Activated T-helper 1 cell treated with anti-CD3 and anti-CD28 coated beads, Interleukin-2, amount 50 U/mL, for 16 hours (primary cell): ENCODE measurements around the gene BTD.
"Not testable (repeated sequence)": the region's sequence is repeated elsewhere in the genome, so short reads cannot be mapped to it uniquely, and the experiment has no call there.

Experiments
- DNase-seq, 2 donors: peaks; one replicate each; pipeline ENCODE4 v3.0.0-alpha.2; 2020; ENCODE audit warnings: low read depth in 1 of 2, low spot score in 1 of 2

The BTD gene

GRCh38 chr3:15602146-15602536 lies 596 bp downstream of the BTD start:
- no peak for DNase-seq

GRCh38 chr3:15602816-15603215 lies 1.3 kb downstream of the BTD start:
- DNase-seq = not testable (repeated sequence)

DNA sequence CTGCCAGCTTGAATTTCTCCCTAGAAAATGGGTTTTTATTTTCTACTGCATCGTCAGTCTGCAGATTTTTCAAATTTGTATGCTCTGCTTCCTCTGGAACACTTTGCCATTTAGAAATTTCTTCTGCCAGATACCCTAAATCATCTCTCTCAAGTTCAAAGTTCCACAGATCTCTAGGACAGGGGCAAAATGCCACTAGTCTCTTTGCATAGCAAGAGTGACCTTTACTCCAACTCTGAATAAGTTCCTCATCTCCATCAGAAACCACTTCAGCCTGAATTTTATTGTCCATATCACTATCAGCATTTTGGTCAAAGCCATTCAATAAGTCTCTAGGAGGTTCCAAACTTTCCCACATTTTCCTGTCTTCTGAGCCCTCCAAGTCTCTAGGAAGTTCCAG lies 3.0 kb downstream of the BTD start:
- DNase-seq = not testable (repeated sequence)

GRCh38 chr3:15606434-15606891 lies 4.9 kb downstream of the BTD start:
- DNase-seq = no peak

- DNase-seq = no peak
These were observed 8.7 kb downstream of the BTD start for GRCh38 chr3:15610082-15610759.

DNA sequence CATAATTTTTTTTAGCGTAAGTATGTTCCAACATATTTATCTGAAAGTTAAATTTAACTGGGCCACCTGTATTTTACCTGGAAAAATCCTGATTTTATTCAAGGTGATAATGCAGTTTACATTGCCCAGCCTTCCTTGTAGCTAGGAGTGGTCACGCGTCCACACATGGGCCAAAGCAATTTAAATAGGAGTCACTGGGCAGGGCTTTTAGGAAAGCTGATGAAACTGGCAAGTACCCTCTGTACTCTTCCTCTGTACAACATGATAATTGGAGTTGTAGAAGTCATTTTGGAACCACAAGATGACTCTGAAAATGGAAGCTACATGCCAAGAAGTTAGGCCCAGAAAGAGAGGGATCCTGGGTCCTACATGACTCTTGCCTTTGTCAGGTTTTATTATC lies 9.5 kb downstream of the BTD start:
- DNase-seq = no peak

- no peak for DNase-seq
These were observed 10.5 kb downstream of the BTD start for GRCh38 chr3:15612001-15612400.

DNA sequence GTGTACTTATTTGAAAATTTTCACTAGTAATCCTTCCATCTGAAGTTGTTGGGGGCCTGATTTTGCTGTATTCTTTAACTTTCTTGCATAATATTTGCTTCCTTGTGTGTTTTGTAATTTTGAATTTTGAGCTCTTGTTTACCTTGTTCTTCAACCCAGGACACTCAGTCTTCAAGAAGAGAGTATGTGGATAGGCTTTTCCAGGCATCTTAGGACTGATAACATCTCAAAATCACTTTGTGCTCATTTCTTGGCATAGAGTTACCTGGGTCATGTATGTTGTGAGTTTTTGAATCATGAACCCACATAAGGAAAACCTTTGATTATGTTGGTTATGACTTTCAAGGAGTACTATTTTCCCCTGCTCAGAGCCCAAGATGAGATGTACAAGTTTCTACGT lies 13.4 kb downstream of the BTD start:
- no peak for DNase-seq

- no peak for DNase-seq
These were observed 14.5 kb downstream of the BTD start for GRCh38 chr3:15616053-15616452.

DNA sequence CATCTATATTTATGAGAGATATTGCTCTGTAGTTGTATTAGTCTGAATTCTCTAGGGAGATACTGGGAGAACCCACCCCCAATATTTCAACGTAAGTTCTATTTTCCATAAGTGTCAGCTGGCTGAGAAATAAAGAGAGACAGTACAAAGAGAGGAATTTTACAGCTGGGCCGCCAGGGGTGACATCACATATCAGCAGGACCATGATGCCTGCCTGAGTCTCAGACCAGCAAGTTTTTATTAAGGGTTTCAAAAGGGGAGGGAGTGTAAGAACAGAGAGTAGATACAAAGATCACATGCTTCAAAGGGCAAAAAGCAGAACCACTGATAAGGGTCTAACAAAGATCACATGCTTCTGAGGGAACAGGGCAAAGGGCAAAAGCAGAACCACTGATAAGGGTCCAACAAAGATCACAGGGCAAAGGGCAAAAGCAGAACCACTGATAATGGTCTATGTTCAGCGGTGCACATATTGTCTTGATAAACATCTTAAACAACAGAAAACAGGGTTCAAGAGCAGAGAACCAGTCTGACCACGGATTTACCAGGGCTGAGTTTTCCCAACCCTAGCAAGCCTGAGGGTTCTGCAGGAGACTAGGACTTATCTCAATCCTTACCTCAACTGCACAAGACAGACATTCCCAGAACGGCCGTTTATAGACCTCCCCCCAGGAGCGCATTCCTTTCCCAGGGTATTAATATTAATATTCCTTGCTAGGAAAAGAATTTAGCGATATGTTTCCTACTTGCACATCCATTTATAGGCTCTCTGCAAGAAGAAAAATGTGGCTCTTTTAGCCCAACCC lies 18.3 kb downstream of the BTD start:
- not testable (repeated sequence) for DNase-seq

- no peak for DNase-seq
These were observed 22.2 kb downstream of the BTD start for GRCh38 chr3:15623535-15624440.

DNA sequence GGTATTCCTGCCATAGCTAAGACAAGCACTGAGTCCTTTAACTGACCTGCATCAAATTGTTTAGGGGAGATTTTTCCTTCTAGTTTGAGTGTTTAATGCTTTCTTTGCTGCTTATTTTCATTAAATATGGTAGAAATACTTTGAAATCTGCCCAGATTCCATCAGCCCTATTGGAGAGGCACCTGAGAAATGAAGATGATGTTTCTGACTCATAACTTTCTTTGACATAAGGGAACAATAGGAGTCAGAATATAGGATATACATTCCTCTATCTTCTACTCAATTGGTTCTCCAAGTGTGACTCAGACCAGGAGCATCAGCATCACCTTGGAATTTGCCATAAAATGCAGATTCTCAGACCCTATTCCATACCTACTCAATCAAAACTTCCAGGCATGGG lies 27.4 kb downstream of the BTD start:
- DNase-seq = no peak

GRCh38 chr3:15629860-15630597 lies 28.5 kb downstream of the BTD start:
- peak in 1 of 2 donors; percentile 23 for DNase-seq

DNA sequence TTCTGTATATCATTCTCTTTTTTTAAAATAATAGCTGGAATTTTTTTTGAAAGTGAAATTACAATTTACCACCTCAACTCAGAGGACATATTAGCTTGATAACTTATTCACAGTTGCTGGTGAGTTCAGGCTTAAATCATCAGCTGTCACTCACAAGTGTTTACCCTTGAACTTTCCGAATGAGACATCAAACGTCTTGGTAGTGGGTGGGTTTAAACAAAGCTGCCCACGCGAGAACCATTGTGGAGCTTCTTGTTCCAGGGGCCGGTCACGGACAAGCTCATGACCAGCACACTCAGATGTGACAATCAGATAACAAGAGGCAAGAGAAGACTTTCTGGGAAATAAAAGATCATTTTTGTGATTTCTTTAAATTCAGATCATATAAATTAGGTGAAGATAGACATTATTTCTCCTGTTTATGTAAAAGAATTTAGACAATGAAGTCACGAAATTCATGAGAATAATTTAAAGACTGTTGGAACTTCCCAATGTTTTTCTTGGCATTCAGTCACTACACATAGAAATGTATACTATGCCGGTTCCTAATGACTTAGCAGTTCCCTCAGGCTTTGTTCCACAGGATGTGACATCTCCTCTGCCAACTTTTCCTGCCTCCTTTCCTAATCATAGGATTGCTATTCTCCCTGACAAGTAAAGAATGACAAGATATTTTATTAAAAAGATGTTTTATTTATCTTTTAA lies 29.3 kb downstream of the BTD start:
- DNase-seq = no peak

- no peak for DNase-seq
These were observed 30.1 kb downstream of the BTD start for GRCh38 chr3:15631426-15632211.

DNA sequence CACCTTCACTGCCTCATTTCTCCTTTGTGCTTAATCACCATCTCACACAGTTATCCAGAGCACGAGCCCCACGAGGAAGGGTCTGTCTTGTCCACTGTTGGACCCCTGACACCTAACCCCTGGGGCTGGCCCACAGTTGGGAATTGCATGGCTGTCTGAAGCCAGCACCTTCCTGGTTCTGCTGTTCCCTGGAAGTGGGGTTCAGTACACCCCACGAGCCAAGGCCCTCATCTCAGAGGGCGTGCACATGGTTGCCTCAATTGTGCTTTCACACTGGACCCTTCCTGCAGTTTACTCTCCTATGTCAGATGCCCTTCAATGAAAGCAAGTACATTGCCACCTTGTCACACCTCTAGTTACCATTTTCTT lies 30.7 kb downstream of the BTD start:
- DNase-seq = no peak

- no peak for DNase-seq
These were observed 31.6 kb downstream of the BTD start for GRCh38 chr3:15633159-15633558.

- no peak for DNase-seq
These were observed 32.4 kb downstream of the BTD start for GRCh38 chr3:15633766-15634598.

DNA sequence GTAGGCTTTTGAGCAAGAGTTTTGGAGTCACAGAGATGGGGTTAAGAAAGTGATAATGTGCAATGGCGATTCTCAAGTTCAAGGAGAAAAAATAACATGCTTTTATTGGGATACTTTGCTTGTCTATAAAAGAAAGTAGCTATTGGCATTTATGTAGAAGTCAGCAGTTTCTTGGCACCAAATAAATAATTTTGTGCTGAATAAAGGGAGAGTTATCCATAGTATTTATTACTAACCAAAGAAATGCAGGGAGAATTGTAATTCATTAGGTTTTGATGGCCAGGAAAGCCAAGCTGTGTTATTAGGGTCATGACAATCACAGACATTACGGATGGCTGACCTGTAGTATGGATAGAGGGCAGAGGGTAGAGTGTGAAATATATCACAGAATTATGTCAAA lies 33.1 kb downstream of the BTD start:
- DNase-seq = no peak
